H1 (cell line): ENCODE results near the gene MARCHF2. TPM values are rescaled to one million over a fixed set of nuclear protein-coding genes. Genes with fewer than 3 reads are reported as not detected.

Experiments used
- CHD7 ChIP-seq: fragments of 300-600 bp; sonication (generic); IDR thresholded peaks from 2 replicates; pipeline ENCODE4 v1.7.1; 2012; ENCODE audit warnings: low read length, moderate library complexity, mild to moderate bottlenecking, inconsistent platforms; ENCODE audit not compliant: insufficient replicate concordance
- E2F6 ChIP-seq: IDR thresholded peaks from 2 replicates; pipeline ENCODE4 v1.6.1; 2012; ENCODE audit warnings: inconsistent platforms
- polyA plus RNA-seq, 7 experiments: library from polyadenylated mRNA; depleted of rRNA in 3 of 7; stranded (reverse) in 5 of 7; unstranded in 2 of 7; fragments of >200 nt in 5 of 7; fragments of 200-250 nt in 2 of 7; gene quantifications; 1 replicate in 5 of 7; 2 replicates in 1 of 7; 4 replicates in 1 of 7; pipeline versions ENCODE4 v1.2.1 to v1.2.3, GENCODE V29; 2011 to 2013; ENCODE audit warnings: missing spikeins in 2 of 7, mixed read lengths in 2 of 7
- total RNA-seq: library from RNA; stranded (reverse); fragmentation: NEBNext Ultra II Directional; extraction: Animal tissue kit (Norgen Biotek cat#: 25700); gene quantifications from 2 replicates; pipeline ENCODE4 v1.2.1, GENCODE V29; 2021

The MARCHF2 gene
- total and polyA plus RNA-seq, 2 of the 8 experiments (the other 6 are each of a cell fraction or from before 2014, with no cell fraction given): 18.5 to 46.2 TPM

DNA sequence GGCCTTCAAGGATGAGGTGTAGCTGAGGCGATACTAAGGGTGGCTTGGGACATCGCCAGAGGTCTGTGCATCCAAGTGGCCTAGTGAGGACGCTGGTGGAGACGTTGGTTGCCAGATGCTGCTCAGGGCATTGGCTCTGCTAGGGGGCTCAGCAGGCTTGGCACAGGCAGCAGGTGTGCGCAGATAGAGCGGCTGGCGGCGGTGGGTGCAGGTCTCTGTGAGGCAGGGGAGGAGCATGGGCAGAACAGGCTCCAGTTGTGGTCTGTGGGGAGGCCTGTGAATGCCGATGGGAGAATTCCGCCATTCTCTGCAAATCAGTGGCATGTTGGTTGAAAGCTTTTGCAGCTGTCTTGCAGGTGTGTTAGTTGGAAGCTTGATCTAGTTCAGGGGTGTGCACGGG lies 68.1 kb downstream of the MARCHF2 start (continued):
- no peak for TF ChIP-seq CHD7
- no peak for TF ChIP-seq E2F6
